Epithelial cell of esophagus (primary cell): ENCODE measurements around the gene SUCLG2.

Experiments
- DNase-seq: peaks from one replicate; pipeline ENCODE4 v3.0.0; 2010; ENCODE audit warnings: low read depth
- H3K4me3 ChIP-seq: 2 replicates; pipeline ENCODE4 v1.5.1; 2011; ENCODE audit warnings: mild to moderate bottlenecking, low read length, control low read depth
- CTCF ChIP-seq: IDR thresholded peaks from 2 replicates; pipeline ENCODE4 v1.5.1; 2011; ENCODE audit warnings: low read depth, mild to moderate bottlenecking, low read length, control low read depth, inconsistent platforms; ENCODE audit not compliant: insufficient read depth; ENCODE audit errors: missing control alignments

The SUCLG2 gene

GRCh38 chr3:67569324-67569723 is 85.1 kb downstream of the SUCLG2 start:
- no peak for DNase-seq
- no peak for TF ChIP-seq CTCF
- H3K4me3 ChIP-seq, result no peak overlapping the region

- no peak overlapping the region for H3K4me3 ChIP-seq
- DNase-seq, result no peak
- TF ChIP-seq CTCF, result no peak
Observed at GRCh38 chr3:67567893-67568292, 86.5 kb downstream of the SUCLG2 start.

- H3K4me3 ChIP-seq, result no peak overlapping the region
- no peak for DNase-seq
- TF ChIP-seq CTCF, result no peak
Observed at GRCh38 chr3:67564973-67565372, 89.4 kb downstream of the SUCLG2 start.

GRCh38 chr3:67564008-67564407 is 90.4 kb downstream of the SUCLG2 start:
- TF ChIP-seq CTCF, result no peak
- no peak overlapping the region for H3K4me3 ChIP-seq
- no peak for DNase-seq

GRCh38 chr3:67561667-67562394 is 92.6 kb downstream of the SUCLG2 start:
- no peak overlapping the region for H3K4me3 ChIP-seq
- no peak for DNase-seq
- TF ChIP-seq CTCF, result no peak

GRCh38 chr3:67561266-67561665 is 93.1 kb downstream of the SUCLG2 start:
- no peak overlapping the region for H3K4me3 ChIP-seq
- TF ChIP-seq CTCF, result no peak
- DNase-seq, result no peak

- TF ChIP-seq CTCF, result no peak
- DNase-seq, result no peak
- H3K4me3 ChIP-seq, result no peak overlapping the region
Observed at GRCh38 chr3:67559029-67559605, 95.3 kb downstream of the SUCLG2 start.
